A673 (cell line): ENCODE measurements around the gene NFKBIE. TPM values are rescaled to one million over a fixed set of nuclear protein-coding genes. Genes with fewer than 3 reads are reported as not detected.
A peak's percentile ranks its signal among the peaks of the same experiment; 100 is the strongest.

Experiments
- BruUV-seq: library from RNA; stranded (reverse); fragments of 400-500 nt; replicated peaks from 2 replicates; lab custom pipeline; 2021; lab: Mats Ljungman, UMichigan
- CTCF ChIA-PET: fragments of 300-600 bp; sonication (Branson Sonifier 250); formaldehyde crosslinking; loops from one replicate; lab custom pipeline; 2022; ENCODE audit warnings: antibody characterized with exemption; lab: Charles Lee
- POLR2A ChIA-PET: fragments of 300-600 bp; sonication (Branson Sonifier 250); formaldehyde crosslinking; loops from one replicate; lab custom pipeline; 2022; ENCODE audit warnings: antibody characterized with exemption; ENCODE audit not compliant: low non-redundant PET; lab: Charles Lee
- DNase-seq: peaks from one replicate; pipeline ENCODE4 v3.0.0-alpha.2; 2015; ENCODE audit warnings: low spot score
- H3K27ac ChIP-seq: fragments of 200-600 bp; sonication (generic); 2 replicates; pipeline ENCODE4 v1.5.1; 2016; ENCODE audit warnings: mixed run types, low read depth, mild to moderate bottlenecking, mixed read lengths, antibody characterized with exemption, low read length; ENCODE audit not compliant: poor library complexity, severe bottlenecking
- H3K27me3 ChIP-seq: fragments of 200-600 bp; sonication (generic); replicated peaks from 2 replicates; pipeline ENCODE4 v1.6.1; 2017; ENCODE audit warnings: mixed run types, low read depth, mild to moderate bottlenecking, mixed read lengths, antibody characterized with exemption, low read length; ENCODE audit not compliant: insufficient read depth, poor library complexity
- H3K36me3 ChIP-seq: fragments of 200-600 bp; sonication (generic); 2 replicates; pipeline ENCODE4 v1.6.1; 2016; ENCODE audit warnings: mixed run types, mild to moderate bottlenecking, mixed read lengths, antibody characterized with exemption, low read length; ENCODE audit not compliant: insufficient read depth, poor library complexity, severe bottlenecking
- H3K4me1 ChIP-seq: fragments of 200-600 bp; sonication (generic); 2 replicates; pipeline ENCODE4 v1.6.1; 2017; ENCODE audit warnings: mixed run types, mild to moderate bottlenecking, mixed read lengths, antibody characterized with exemption, low read length; ENCODE audit not compliant: insufficient read depth, poor library complexity, severe bottlenecking
- H3K4me3 ChIP-seq: fragments of 200-600 bp; sonication (generic); 2 replicates; pipeline ENCODE4 v1.5.1; 2016; ENCODE audit warnings: low read depth, mixed run types, mild to moderate bottlenecking, mixed read lengths, low read length; ENCODE audit not compliant: poor library complexity, severe bottlenecking
- H3K9me3 ChIP-seq: fragments of 200-600 bp; sonication (generic); 2 replicates; pipeline ENCODE4 v1.6.1; 2016; ENCODE audit warnings: mixed run types, low read depth, mild to moderate bottlenecking, mixed read lengths, antibody characterized with exemption, low read length; ENCODE audit not compliant: poor library complexity, severe bottlenecking
- CTCF ChIP-seq: fragments of 300-800, 200-600 bp; sonication (generic); conservative IDR thresholded peaks from 2 replicates; pipeline ENCODE4 v1.5.1; 2017; ENCODE audit warnings: low read depth, mild to moderate bottlenecking, antibody characterized with exemption, low read length, moderate library complexity, mixed read lengths
- EZH2 ChIP-seq: fragments of 200-600 bp; sonication (generic); IDR thresholded peaks from 2 replicates; pipeline ENCODE4 v1.6.1; 2017; ENCODE audit warnings: borderline replicate concordance, low read depth, mild to moderate bottlenecking, mixed read lengths, antibody characterized with exemption, low read length; ENCODE audit not compliant: poor library complexity, severe bottlenecking
- intact Hi-C: fragments of 100-400 bp; cut with micrococcal nuclease; formaldehyde crosslinking; loops from one replicate; pipeline ENCODE4 v1.10.0; 2022; ENCODE audit not compliant: unreplicated experiment
- total RNA-seq: library from RNA; stranded (reverse); gene quantifications from 2 replicates; pipeline ENCODE4 v1.2.3, GENCODE V29; 2021

NFKBIE gene
- total RNA-seq, 1 experiment from 2014 or later = 5.2 TPM

- no peaks in the 10 kb centered on the region for H3K9me3 ChIP-seq
- peak; percentile 79 for DNase-seq
- H3K4me1 ChIP-seq = peaks cover 30% of the 10 kb centered on the region
- peak; percentile 65 for TF ChIP-seq CTCF
- TF ChIP-seq EZH2 = no peak
- ChIA-PET CTCF (interaction anchor here (0.6 to 1.0 kb wide), 2 partner anchors 9 to 120 kb away, joined by 3 read pairs; no protein-coding TSS in a partner anchor), POLR2A (no interaction called here)
- no peak overlapping the region for H3K27ac ChIP-seq
- H3K27me3 ChIP-seq = no peaks in the 10 kb centered on the region
- no peak overlapping the region for H3K4me3 ChIP-seq
- H3K36me3 ChIP-seq = peaks cover 67% of the 10 kb centered on the region
- BruUV-seq = TSS peak; percentile 17
- intact Hi-C loops = no loop called here
These were observed 11.8 kb downstream of the NFKBIE start for GRCh38 chr6:44253307-44254101.

GRCh38 chr6:44251576-44252524, 13.5 kb downstream of the NFKBIE start:
- H3K4me3 ChIP-seq = no peak overlapping the region
- peaks cover 74% of the 10 kb centered on the region for H3K36me3 ChIP-seq
- H3K27me3 ChIP-seq = no peaks in the 10 kb centered on the region
- ChIA-PET CTCF (no interaction called here), POLR2A (interaction anchor here (0.6 to 0.7 kb wide), 2 partner anchors 21 to 80 kb away, joined by 3 to 4 read pairs; no protein-coding TSS in a partner anchor)
- no peaks in the 10 kb centered on the region for H3K9me3 ChIP-seq
- peaks cover 30% of the 10 kb centered on the region for H3K4me1 ChIP-seq
- no peak for DNase-seq
- BruUV-seq = no TSS peak
- TF ChIP-seq EZH2 (no peak), CTCF (no peak)
- intact Hi-C loops = no loop called here
- H3K27ac ChIP-seq = no peak overlapping the region

GRCh38 chr6:44250718-44251123, 14.6 kb downstream of the NFKBIE start:
- Histone ChIP-seq H3K9me3 (no peaks in the 10 kb centered on the region), H3K27me3 (no peaks in the 10 kb centered on the region), H3K36me3 (peaks cover 74% of the 10 kb centered on the region), H3K27ac (no peak overlapping the region), H3K4me1 (peaks cover 20% of the 10 kb centered on the region), H3K4me3 (no peak overlapping the region)
- POLR2A ChIA-PET = no interaction called here
- no peak for DNase-seq
- BruUV-seq = no TSS peak
- TF ChIP-seq CTCF (no peak), EZH2 (no peak)
- CTCF ChIA-PET = no interaction called here
- intact Hi-C loops = no loop called here
